PC-9 (cell line): ENCODE measurements around the gene NFKBIE.

ENCODE experiments used
- EZH2 ChIP-seq: fragments of 200-600 bp; sonication (generic); IDR thresholded peaks from 2 replicates; pipeline ENCODE4 v1.8.0; 2017; ENCODE audit warnings: antibody characterized with exemption, low read depth
- TF ChIP-seq, protein P1 (sequence below): fragments of 200-600 bp; sonication (generic); conservative IDR thresholded peaks from 2 replicates; pipeline ENCODE4 v1.6.1; 2017; ENCODE audit warnings: mixed run types, antibody characterized with exemption, mild to moderate bottlenecking, moderate library complexity

DNA sequence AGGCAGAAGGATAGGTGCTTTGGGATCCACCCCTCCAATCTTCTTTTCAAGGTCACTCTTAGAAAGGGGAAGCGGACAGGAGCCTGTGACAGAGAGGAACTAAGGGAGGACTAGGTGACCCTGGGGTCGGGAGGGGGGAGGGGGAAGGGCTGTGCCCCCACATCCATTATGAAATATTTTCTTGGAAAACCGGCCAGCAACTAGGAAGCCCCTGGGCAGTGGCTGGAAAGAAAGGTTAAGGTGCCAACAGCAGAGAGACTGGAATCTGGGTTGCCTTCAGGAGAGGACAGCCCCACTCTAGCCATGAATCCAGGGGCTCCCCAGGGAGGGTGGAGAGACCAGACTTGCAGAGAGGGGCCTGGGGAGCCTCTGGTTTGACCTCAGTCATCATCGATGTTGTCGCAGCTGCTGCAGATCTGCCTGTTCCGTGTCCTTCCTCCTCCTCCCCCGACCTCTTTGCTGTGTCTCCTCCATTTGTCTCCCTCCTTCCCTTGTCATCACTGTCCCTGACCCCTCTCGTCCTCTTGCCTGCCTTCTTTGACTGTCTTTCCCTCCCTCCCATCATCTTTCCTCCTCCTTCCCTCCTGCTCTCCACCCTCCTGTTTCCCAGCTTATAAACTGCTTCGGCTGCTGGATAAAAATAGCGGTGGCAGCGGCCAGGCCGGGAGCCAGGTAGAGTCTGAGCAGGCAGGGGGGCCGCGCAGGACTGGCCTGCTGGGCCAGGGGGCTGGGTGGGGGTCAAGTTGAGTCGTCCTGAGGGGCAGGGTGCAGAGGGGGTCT is 38.8 kb downstream of the NFKBIE start:
- TF ChIP-seq, protein P1, sequence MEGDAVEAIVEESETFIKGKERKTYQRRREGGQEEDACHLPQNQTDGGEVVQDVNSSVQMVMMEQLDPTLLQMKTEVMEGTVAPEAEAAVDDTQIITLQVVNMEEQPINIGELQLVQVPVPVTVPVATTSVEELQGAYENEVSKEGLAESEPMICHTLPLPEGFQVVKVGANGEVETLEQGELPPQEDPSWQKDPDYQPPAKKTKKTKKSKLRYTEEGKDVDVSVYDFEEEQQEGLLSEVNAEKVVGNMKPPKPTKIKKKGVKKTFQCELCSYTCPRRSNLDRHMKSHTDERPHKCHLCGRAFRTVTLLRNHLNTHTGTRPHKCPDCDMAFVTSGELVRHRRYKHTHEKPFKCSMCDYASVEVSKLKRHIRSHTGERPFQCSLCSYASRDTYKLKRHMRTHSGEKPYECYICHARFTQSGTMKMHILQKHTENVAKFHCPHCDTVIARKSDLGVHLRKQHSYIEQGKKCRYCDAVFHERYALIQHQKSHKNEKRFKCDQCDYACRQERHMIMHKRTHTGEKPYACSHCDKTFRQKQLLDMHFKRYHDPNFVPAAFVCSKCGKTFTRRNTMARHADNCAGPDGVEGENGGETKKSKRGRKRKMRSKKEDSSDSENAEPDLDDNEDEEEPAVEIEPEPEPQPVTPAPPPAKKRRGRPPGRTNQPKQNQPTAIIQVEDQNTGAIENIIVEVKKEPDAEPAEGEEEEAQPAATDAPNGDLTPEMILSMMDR, result no peak
- no peak for TF ChIP-seq EZH2
